GM18868 (cell line): Measurements from ENCODE around the gene C12orf60.

Experiments
- ATAC-seq: cut with Tn5 transposase; IDR thresholded peaks from one replicate; pipeline ENCODE4 v1.9.1; 2021; ENCODE audit warnings: mild to moderate bottlenecking, moderate library complexity; ENCODE audit not compliant: unreplicated experiment

Gene C12orf60

GRCh38 chr12:14871247-14871646 lies 67.8 kb downstream of the C12orf60 start:
- no peak for ATAC-seq

GRCh38 chr12:14871886-14872285 lies 68.4 kb downstream of the C12orf60 start:
- ATAC-seq: no peak

- ATAC-seq: no peak
Measured at GRCh38 chr12:14873440-14874185, 70.1 kb downstream of the C12orf60 start.
